SU-DHL-6 (cell line): Measurements from ENCODE around the gene TTLL11.

Experiments
- H2AFZ ChIP-seq: fragments of 200-600 bp; sonication (generic); 2 replicates; pipeline ENCODE4 v1.6.1; 2014; ENCODE audit warnings: low read depth, mild to moderate bottlenecking, moderate library complexity, mixed read lengths, antibody characterized with exemption, low read length; ENCODE audit not compliant: severe bottlenecking
- H3F3A ChIP-seq: fragments of 200-600 bp; shearing (Covaris generic); 2 replicates; pipeline ENCODE4 v1.6.0; 2016; ENCODE audit warnings: antibody characterized with exemption, mild to moderate bottlenecking; ENCODE audit not compliant: insufficient read depth
- H3K27ac ChIP-seq: fragments of 200-600 bp; sonication (generic); 2 replicates; pipeline ENCODE4 v1.5.1; 2016; ENCODE audit warnings: low read depth, mild to moderate bottlenecking, low read length, moderate library complexity, mixed read lengths
- H3K27me3 ChIP-seq: fragments of 200-600 bp; sonication (generic), shearing (Covaris generic); 2 replicates; pipeline ENCODE4 v1.6.0; 2014; ENCODE audit warnings: mild to moderate bottlenecking, low read length
- H3K36me3 ChIP-seq: fragments of 200-600 bp; sonication (generic); 2 replicates; pipeline ENCODE4 v1.6.1; 2014; ENCODE audit warnings: mild to moderate bottlenecking, low read length, mixed read lengths
- H3K4me2 ChIP-seq: fragments of 300-600, 200-600 bp; shearing (Covaris generic), sonication (generic); 2 replicates; pipeline ENCODE4 v1.6.0; 2014; ENCODE audit warnings: low read length, low read depth, mild to moderate bottlenecking; ENCODE audit not compliant: poor library complexity, severe bottlenecking
- H3K4me3 ChIP-seq: fragments of 200-600 bp; sonication (generic); 2 replicates; pipeline ENCODE4 v1.5.1; 2014; ENCODE audit warnings: antibody characterized with exemption, low read length, mild to moderate bottlenecking, mixed read lengths; ENCODE audit not compliant: insufficient read depth, poor library complexity, severe bottlenecking
- H3K79me2 ChIP-seq: fragments of 200-600 bp; sonication (generic); 2 replicates; pipeline ENCODE4 v1.6.1; 2014; ENCODE audit warnings: mild to moderate bottlenecking, low read length, moderate library complexity; ENCODE audit not compliant: insufficient read depth
- H3K9ac ChIP-seq: fragments of 200-600 bp; sonication (generic); 2 replicates; pipeline ENCODE4 v1.7.0; 2014; ENCODE audit warnings: mild to moderate bottlenecking, low read length
- H3K9me2 ChIP-seq: fragments of 200-600 bp; sonication (generic); replicated peaks from 2 replicates; pipeline ENCODE4 v1.6.1; 2014; ENCODE audit warnings: low read length; ENCODE audit not compliant: insufficient read depth
- H3K9me3 ChIP-seq: fragments of 200-600 bp; sonication (generic); 2 replicates; pipeline ENCODE4 v1.6.1; 2014; ENCODE audit warnings: low read length, mixed read lengths; ENCODE audit not compliant: insufficient read depth
- H4K20me1 ChIP-seq: fragments of 200-600 bp; sonication (generic); 2 replicates; pipeline ENCODE4 v1.6.1; 2014; ENCODE audit warnings: low read depth, mild to moderate bottlenecking, antibody characterized with exemption, low read length, moderate library complexity, mixed read lengths
- EZH2phosphoT487 ChIP-seq: fragments of 200-600 bp; sonication (generic), shearing (Covaris generic); conservative IDR thresholded peaks from 2 replicates; pipeline ENCODE4 v1.6.1; 2018; ENCODE audit warnings: mild to moderate bottlenecking, antibody characterized with exemption, low read length, moderate library complexity, mixed read lengths
- TF ChIP-seq, protein P1 (sequence below): fragments of 200-600 bp; sonication (generic); IDR thresholded peaks from one replicate; pipeline ENCODE4 v1.5.1; 2017; ENCODE audit warnings: antibody characterized with exemption, mild to moderate bottlenecking, low read length, moderate library complexity; ENCODE audit not compliant: insufficient read depth, poor library complexity, severe bottlenecking

Gene TTLL11

GRCh38 chr9:121860213-121860612 is 232.9 kb downstream of the TTLL11 start:
- Histone ChIP-seq H3K4me2 (no peak overlapping the region), H3K9me2 (no peaks in the 10 kb centered on the region), H3K4me3 (no peak overlapping the region), H3K79me2 (no peaks in the 10 kb centered on the region), H4K20me1 (no peaks in the 10 kb centered on the region), H2AFZ (no peak overlapping the region), H3K9me3 (no peaks in the 10 kb centered on the region), H3K9ac (no peak overlapping the region), H3K36me3 (no peaks in the 10 kb centered on the region), H3K27ac (no peak overlapping the region), H3K27me3 (no peaks in the 10 kb centered on the region), H3F3A (no peaks in the 10 kb centered on the region)
- TF ChIP-seq, protein P1, sequence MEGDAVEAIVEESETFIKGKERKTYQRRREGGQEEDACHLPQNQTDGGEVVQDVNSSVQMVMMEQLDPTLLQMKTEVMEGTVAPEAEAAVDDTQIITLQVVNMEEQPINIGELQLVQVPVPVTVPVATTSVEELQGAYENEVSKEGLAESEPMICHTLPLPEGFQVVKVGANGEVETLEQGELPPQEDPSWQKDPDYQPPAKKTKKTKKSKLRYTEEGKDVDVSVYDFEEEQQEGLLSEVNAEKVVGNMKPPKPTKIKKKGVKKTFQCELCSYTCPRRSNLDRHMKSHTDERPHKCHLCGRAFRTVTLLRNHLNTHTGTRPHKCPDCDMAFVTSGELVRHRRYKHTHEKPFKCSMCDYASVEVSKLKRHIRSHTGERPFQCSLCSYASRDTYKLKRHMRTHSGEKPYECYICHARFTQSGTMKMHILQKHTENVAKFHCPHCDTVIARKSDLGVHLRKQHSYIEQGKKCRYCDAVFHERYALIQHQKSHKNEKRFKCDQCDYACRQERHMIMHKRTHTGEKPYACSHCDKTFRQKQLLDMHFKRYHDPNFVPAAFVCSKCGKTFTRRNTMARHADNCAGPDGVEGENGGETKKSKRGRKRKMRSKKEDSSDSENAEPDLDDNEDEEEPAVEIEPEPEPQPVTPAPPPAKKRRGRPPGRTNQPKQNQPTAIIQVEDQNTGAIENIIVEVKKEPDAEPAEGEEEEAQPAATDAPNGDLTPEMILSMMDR: no peak
- no peak for TF ChIP-seq EZH2phosphoT487

DNA sequence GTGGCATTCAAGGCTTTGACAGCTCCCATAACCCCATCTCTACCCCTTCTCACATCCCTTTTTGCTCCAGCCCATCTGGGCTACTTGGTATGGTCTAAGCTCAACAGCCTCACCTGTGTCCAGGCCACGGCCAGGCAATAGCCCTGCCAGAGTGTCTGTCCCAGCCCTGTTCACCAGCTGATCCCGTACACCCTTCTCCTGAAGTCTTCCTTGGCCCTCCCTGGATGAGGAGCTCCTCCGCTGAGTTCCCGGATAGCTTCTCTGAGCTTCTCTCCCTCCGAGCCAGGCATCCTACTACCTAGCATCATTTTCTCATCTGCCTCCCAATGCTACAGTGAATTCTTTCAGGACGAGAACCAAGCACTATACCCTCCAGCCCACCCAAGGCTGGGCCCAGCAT is 233.5 kb downstream of the TTLL11 start:
- Histone ChIP-seq H3K27ac (no peak overlapping the region), H3K4me3 (no peak overlapping the region), H2AFZ (no peak overlapping the region), H3K27me3 (no peaks in the 10 kb centered on the region), H3F3A (no peaks in the 10 kb centered on the region), H4K20me1 (no peaks in the 10 kb centered on the region), H3K36me3 (no peaks in the 10 kb centered on the region), H3K4me2 (no peak overlapping the region), H3K79me2 (no peaks in the 10 kb centered on the region), H3K9me2 (no peaks in the 10 kb centered on the region), H3K9ac (no peak overlapping the region), H3K9me3 (no peaks in the 10 kb centered on the region)
- TF ChIP-seq EZH2phosphoT487: no peak
- TF ChIP-seq, protein P1: no peak

DNA sequence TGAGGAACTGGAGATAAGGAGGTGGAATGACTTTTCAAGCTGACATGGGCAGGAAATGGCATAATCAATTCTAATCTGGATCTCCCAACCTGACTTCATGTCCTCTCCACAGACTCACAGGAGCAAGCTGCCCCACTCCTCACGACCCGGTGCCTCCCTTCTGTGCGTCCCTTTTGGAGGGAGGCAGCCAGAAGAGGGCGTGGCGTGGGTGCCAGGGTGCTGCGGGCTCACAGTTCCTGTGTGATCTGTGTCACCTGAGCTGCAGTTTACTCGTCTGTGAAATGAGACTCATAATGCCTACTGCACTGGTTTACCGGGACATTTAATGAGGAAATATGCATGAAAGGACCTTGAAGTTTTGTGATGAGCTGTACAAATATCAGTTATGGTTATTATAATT is 234.3 kb downstream of the TTLL11 start:
- Histone ChIP-seq H3K36me3 (no peaks in the 10 kb centered on the region), H3K27ac (no peak overlapping the region), H3K4me2 (no peak overlapping the region)

More for the DNA sequence above, 234.3 kb downstream of the TTLL11 start:
- Histone ChIP-seq H3F3A (no peaks in the 10 kb centered on the region), H4K20me1 (no peaks in the 10 kb centered on the region), H3K9ac (no peak overlapping the region), H3K9me3 (no peaks in the 10 kb centered on the region), H3K79me2 (no peaks in the 10 kb centered on the region), H3K27me3 (no peaks in the 10 kb centered on the region), H3K4me3 (no peak overlapping the region), H2AFZ (no peak overlapping the region), H3K9me2 (no peaks in the 10 kb centered on the region)
- no peak for TF ChIP-seq EZH2phosphoT487
- TF ChIP-seq, protein P1: no peak
